Esophagus muscularis mucosa (tissue), 4 donors: Measurements from ENCODE around the gene CCDC88A. TPM values are rescaled to one million over a fixed set of nuclear protein-coding genes. Genes with fewer than 3 reads are reported as not detected.
"Not testable (repeated sequence)": the region's sequence is repeated elsewhere in the genome, so short reads cannot be mapped to it uniquely, and the experiment has no call there.

ENCODE experiments used
- DNase-seq: peaks from one replicate; pipeline ENCODE4 v3.0.0-alpha.2; 2017; ENCODE audit errors: extremely low spot score
- H3K27ac ChIP-seq, 4 donors: fragments of 200-600 bp; sonication (generic); replicated peaks in 1 of 4; 1 replicate in 3 of 4; 2 replicates in 1 of 4; pipeline ENCODE4 v1.5.1; 2016 to 2019; ENCODE audit warnings: mild to moderate bottlenecking in 1 of 4
- H3K27me3 ChIP-seq, 4 donors: fragments of 200-600 bp; sonication (generic); one replicate each; pipeline versions ENCODE4 v1.5.1 to v1.6.0; 2016 to 2019
- H3K36me3 ChIP-seq, 4 donors: fragments of 200-600 bp; sonication (generic); one replicate each; pipeline ENCODE4 v1.5.1; 2016 to 2019
- H3K4me1 ChIP-seq, 4 donors: fragments of 200-600 bp; sonication (generic); one replicate each; pipeline ENCODE4 v1.5.1; 2016 to 2019
- H3K4me3 ChIP-seq, 4 donors: fragments of 200-600 bp; sonication (generic); 1 replicate in 2 of 4; 2 replicates in 2 of 4; pipeline ENCODE4 v1.5.1; 2016 to 2019; ENCODE audit warnings: mild to moderate bottlenecking in 4 of 4, moderate library complexity in 1 of 4
- H3K9me3 ChIP-seq, 4 donors: fragments of 200-600 bp; sonication (generic); 1 replicate in 3 of 4; 2 replicates in 1 of 4; pipeline ENCODE4 v1.5.1; 2016 to 2019
- CTCF ChIP-seq, 3 experiments: fragments of 200-600 bp in 2 of 3; fragments of 450-650 bp in 1 of 3; sonication (generic) in 2 of 3; IDR thresholded peaks; one replicate each; pipeline ENCODE4 v1.5.1; 2017 to 2019; ENCODE audit warnings: antibody characterized with exemption in 3 of 3, mild to moderate bottlenecking in 2 of 3, moderate library complexity in 1 of 3
- EP300 ChIP-seq: sonication (generic); formaldehyde crosslinking; IDR thresholded peaks from one replicate; pipeline ENCODE4 v1.6.1; 2017; ENCODE audit warnings: antibody characterized with exemption
- POLR2A ChIP-seq: fragments of 450-650 bp; IDR thresholded peaks from one replicate; pipeline ENCODE4 v1.6.1; 2017; ENCODE audit warnings: antibody characterized with exemption, moderate library complexity, mild to moderate bottlenecking, low read depth
- POLR2AphosphoS5 ChIP-seq, 2 donors: sonication (generic); formaldehyde crosslinking; IDR thresholded peaks; one replicate each; pipeline ENCODE4 v1.6.1; 2017; ENCODE audit warnings: antibody characterized with exemption in 2 of 2
- WGBS: methylation state at CpG from one replicate; pipeline ENCODE4 v1.1.5; 2018; 5-methylcytosine and 5-hydroxymethylcytosine counted together
- intact Hi-C: fragments of 100-400 bp; cut with DNase I; formaldehyde crosslinking; loops from one replicate; pipeline ENCODE4 v1.15.1; 2023
- small RNA-seq, 3 donors: library from RNA; depleted of rRNA; stranded (forward); fragments of <200 nt; gene quantifications; one replicate each; pipeline ENCODE3, GENCODE V24; 2016
- total RNA-seq, 4 donors: library from RNA; depleted of rRNA; stranded (reverse); fragments of >200 nt; gene quantifications; one replicate each; pipeline versions ENCODE4 v1.1.0 to v1.2.1, GENCODE V29; 2016

CCDC88A gene
- total RNA-seq, 4 donors from 2014 or later = 29.7 to 58.6 (median 38.5) TPM

GRCh38 chr2:55247025-55247424 lies 172.6 kb downstream of the CCDC88A start:
- intact Hi-C loops = no loop called here
- WGBS = 89% methylated on average over 5 of the region's 5 CpGs
- Histone ChIP-seq H3K36me3 (peaks cover 19 to 100% (median 77%) of the 10 kb centered on the region in 4 donors), H3K4me3 (no peak overlapping the region), H3K4me1 (no peaks in the 10 kb centered on the region), H3K27ac (no peak overlapping the region), H3K27me3 (no peaks in the 10 kb centered on the region), H3K9me3 (no peaks in the 10 kb centered on the region)
- no peak for TF ChIP-seq POLR2A
- no peak for TF ChIP-seq CTCF (IDR thresholded peaks at IDR 0.05)
- TF ChIP-seq EP300 = no peak
- no peak for TF ChIP-seq POLR2AphosphoS5 (IDR thresholded peaks at IDR 0.05)
- no peak for DNase-seq

- H3K9me3 ChIP-seq = no peaks in the 10 kb centered on the region
- TF ChIP-seq EP300 = no peak
- no peak for TF ChIP-seq CTCF (IDR thresholded peaks at IDR 0.05)
- no peak for TF ChIP-seq POLR2AphosphoS5 (IDR thresholded peaks at IDR 0.05)
- no peak for TF ChIP-seq POLR2A
- no peak overlapping the region for H3K27ac ChIP-seq
- no peak for DNase-seq
- H3K27me3 ChIP-seq = no peaks in the 10 kb centered on the region
- WGBS = 89% methylated on average over 5 of the region's 5 CpGs
- intact Hi-C loops = no loop called here
- H3K4me3 ChIP-seq = no peak overlapping the region
- no peaks in the 10 kb centered on the region for H3K4me1 ChIP-seq
- peaks cover 19 to 97% (median 74%) of the 10 kb centered on the region in 4 donors for H3K36me3 ChIP-seq
These were observed 174.2 kb downstream of the CCDC88A start for GRCh38 chr2:55245411-55245810.

- 79% methylated on average over 1 of the region's 1 CpG for WGBS
- H3K9me3 ChIP-seq = no peaks in the 10 kb centered on the region
- no peaks in the 10 kb centered on the region for H3K4me1 ChIP-seq
- H3K4me3 ChIP-seq = no peak overlapping the region
- intact Hi-C loops = no loop called here
- peaks cover 19 to 93% (median 78%) of the 10 kb centered on the region in 4 donors for H3K36me3 ChIP-seq
- no peak for DNase-seq
- no peak overlapping the region for H3K27ac ChIP-seq
- no peak for TF ChIP-seq EP300
- no peak for TF ChIP-seq CTCF (IDR thresholded peaks at IDR 0.05)
- no peak for TF ChIP-seq POLR2A
- TF ChIP-seq POLR2AphosphoS5 (IDR thresholded peaks at IDR 0.05) = no peak
- H3K27me3 ChIP-seq = no peaks in the 10 kb centered on the region
These were observed 177.0 kb downstream of the CCDC88A start for GRCh38 chr2:55242617-55243016.

GRCh38 chr2:55241582-55241981 lies 178.1 kb downstream of the CCDC88A start:
- H3K9me3 ChIP-seq, intact Hi-C loops, H3K27me3 ChIP-seq, DNase-seq, H3K4me1 ChIP-seq, H3K27ac ChIP-seq, H3K4me3 ChIP-seq: not testable (repeated sequence)
- WGBS = 94% methylated on average over 8 of the region's 8 CpGs
- peaks cover 23 to 92% (median 73%) of the 10 kb centered on the region in 4 donors for H3K36me3 ChIP-seq

- no peak overlapping the region for H3K4me3 ChIP-seq
- peaks cover 33 to 92% (median 75%) of the 10 kb centered on the region in 4 donors for H3K36me3 ChIP-seq
- 56% methylated on average over 4 of the region's 4 CpGs for WGBS
- intact Hi-C loops = no loop called here
- no peaks in the 10 kb centered on the region for H3K9me3 ChIP-seq
- H3K27ac ChIP-seq = no peak overlapping the region
- H3K4me1 ChIP-seq = peaks cover 1 to 10% (median 4%) of the 10 kb centered on the region in 4 donors
- no peaks in the 10 kb centered on the region for H3K27me3 ChIP-seq
- DNase-seq = no peak
- no peak for TF ChIP-seq CTCF (IDR thresholded peaks at IDR 0.05)
- no peak for TF ChIP-seq EP300
- no peak for TF ChIP-seq POLR2AphosphoS5 (IDR thresholded peaks at IDR 0.05)
- TF ChIP-seq POLR2A = no peak
These were observed 179.9 kb downstream of the CCDC88A start for GRCh38 chr2:55239656-55240222.

Small RNAs within 50 kb of the gene (small RNA-seq; reads per million reads assigned to genes)
- gene RF00019 (0 reads per million in 3 donors), gene RNU6-221P (0 reads per million in 3 donors), gene RNU6-775P (0 reads per million in 3 donors)

Other genes with a start within 250 kb of the CCDC88A start
- 10 to 100 TPM in 1 of 4 donors, 1 to 10 TPM in 3; 3.4 to 15.0 (median 6.4) TPM for gene CLHC1, start 187.6 kb downstream of the CCDC88A start, total RNA-seq
- gene RPS27A, start 187.2 kb downstream of the CCDC88A start, total RNA-seq = 1,000 to 10,000 TPM in 2 of 4 donors, 100 to 1,000 TPM in 2; 597 to 2,221 (median 1,586) TPM
- gene MTIF2, start 150.6 kb downstream of the CCDC88A start, total RNA-seq = 10 to 100 TPM; 16.1 to 22.6 (median 21.0) TPM
- gene CFAP36, start 99.9 kb upstream of the CCDC88A start, total RNA-seq = 10 to 100 TPM; 30.3 to 34.5 (median 32.1) TPM
- 100 to 1,000 TPM in 1 of 4 donors, 10 to 100 TPM in 3; 81.8 to 106 (median 90.5) TPM for gene PPP4R3B, start 197.8 kb upstream of the CCDC88A start, total RNA-seq